Activated gamma-delta T cell (primary cell): ENCODE measurements around the gene RNF4.
"Not testable (repeated sequence)": the region's sequence is repeated elsewhere in the genome, so short reads cannot be mapped to it uniquely, and the experiment has no call there.

Source experiments
- DNase-seq: peaks from one replicate; lab custom pipeline; 2025; lab: John Stamatoyannopoulos, UW
- total RNA-seq, 2 donors: gene quantifications; one replicate each; lab custom pipeline; 2026; lab: John Stamatoyannopoulos, UW

The RNF4 gene
- total RNA-seq = 139 to 146 reads per million in 2 donors

- DNase-seq = peak; percentile 82
Measured at GRCh38 chr4:2468456-2469191, at the start of gene RNF4. Gene RNF4, plus strand, starts transcription at chr4:2469106. Its CDS starts 21,388 bp downstream, at chr4:2490494.

GRCh38 chr4:2419814-2420213, 49.1 kb upstream of the RNF4 start:
- DNase-seq = no peak

GRCh38 chr4:2421928-2422327, 47.0 kb upstream of the RNF4 start:
- no peak for DNase-seq

DNA sequence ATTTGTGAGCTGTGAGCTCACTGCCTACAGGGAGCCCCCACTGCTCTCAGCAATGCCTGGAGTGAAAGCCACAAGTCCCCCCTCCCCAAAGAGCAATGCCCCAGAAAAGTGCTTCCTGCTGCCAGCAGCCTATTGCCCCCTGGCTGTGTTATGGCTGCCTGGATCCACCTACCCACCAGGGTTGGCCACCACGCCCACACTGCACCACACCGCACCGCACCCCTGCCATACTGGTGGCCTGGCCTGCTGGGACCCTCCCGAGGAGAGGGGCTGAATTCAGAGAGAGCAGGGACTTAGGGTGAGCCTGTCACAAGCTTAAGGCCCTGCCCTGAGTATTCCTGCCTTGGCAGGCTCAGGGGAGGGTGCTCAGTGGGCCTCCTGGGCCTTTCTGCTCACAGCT, 45.8 kb upstream of the RNF4 start:
- DNase-seq = no peak

GRCh38 chr4:2423695-2424094, 45.2 kb upstream of the RNF4 start:
- DNase-seq = no peak

GRCh38 chr4:2424581-2424980, 44.3 kb upstream of the RNF4 start:
- no peak for DNase-seq

- no peak for DNase-seq
Measured at GRCh38 chr4:2425386-2426068, 43.4 kb upstream of the RNF4 start.

DNA sequence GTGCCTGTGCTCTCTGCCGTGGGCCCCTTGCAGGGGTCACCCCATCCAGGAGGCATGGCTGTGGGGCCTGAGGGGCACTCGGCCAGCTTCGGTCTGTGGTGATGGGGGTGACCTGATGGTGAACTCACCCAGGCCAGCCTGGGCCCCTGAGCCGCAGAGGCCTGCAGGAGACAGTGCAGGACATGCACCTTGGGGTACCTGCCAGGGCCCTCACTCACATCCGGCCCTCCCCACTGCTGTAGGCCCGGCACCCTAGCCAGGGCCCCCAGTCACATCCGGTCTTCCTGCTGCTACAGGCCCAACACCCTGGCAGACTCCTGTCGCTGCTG, 42.9 kb upstream of the RNF4 start:
- no peak for DNase-seq

DNA sequence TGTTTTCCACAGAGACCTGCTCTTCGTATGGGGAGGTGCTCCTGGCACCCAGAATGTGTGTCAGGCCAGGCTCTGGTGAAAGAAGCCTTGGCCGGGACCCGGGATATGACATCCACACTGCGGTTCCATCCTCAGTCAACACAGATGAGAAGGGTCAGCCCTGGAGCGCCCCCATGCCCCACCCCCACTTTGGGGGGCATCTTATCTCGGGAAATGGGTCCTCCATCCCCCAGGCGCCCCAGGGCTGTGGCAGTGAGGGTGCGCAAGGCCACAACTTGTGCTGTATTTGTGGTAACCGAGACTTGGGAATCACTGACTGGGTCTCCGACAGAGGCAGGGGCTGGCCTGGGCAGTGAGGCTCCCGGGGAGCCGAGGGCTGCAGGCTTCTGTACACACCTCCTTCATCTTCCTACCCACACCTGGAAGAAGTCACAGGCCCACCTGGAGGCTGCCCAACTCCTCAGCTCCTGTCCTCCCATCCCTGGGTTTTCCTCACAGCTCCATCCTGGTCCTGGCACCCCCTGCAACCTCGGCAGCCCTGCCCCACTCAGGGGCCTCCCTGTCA, 42.1 kb upstream of the RNF4 start:
- no peak for DNase-seq

DNA sequence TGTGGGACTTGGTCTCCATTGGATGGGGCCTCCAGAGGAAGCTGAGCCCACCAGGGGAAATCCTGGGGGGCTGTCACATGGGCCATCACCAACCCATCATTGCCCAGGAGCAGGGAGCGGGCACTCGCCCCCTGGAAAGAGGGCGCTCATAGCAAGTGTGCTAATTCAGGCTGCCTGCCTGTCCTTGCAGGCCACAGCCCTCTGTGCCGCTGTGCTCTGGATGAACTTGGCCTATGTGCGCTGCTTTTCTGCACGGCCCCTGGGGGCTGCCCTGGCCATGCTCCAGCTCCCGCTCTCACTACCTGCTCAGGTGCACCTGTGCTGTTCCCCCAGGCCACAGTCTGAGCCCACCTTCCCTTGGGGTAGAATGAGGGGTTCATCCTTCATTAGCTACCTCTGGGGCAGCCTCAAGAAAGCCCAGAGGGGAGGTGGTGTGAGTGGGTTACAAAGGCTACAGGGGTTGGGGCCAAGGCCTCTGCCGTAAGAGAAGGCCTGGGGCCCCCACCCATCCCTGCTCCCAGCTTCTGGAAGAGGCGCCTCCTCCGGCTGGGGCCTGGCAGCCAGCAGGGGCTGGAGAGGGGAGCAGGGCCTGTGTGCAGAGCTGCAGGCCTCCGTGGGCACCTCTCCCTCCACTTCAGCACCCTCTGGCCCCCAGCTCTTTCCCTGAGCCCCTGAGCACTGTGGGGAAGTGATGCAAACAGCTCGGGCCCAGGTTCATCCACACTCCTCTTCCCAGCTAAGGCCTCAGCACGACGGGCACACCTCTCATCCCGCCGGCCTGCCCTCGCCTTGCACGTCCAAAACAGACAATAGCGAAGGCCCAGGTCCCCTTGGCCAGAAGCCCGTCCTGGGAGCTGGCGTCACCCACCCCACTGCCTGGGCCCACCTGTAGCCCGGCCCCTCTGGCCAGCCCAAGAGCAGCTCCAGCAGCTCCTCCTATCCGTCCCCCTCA, 41.2 kb upstream of the RNF4 start:
- DNase-seq = no peak

- DNase-seq = no peak
Measured at GRCh38 chr4:2428496-2429213, 40.3 kb upstream of the RNF4 start.

- not testable (repeated sequence) for DNase-seq
Measured at GRCh38 chr4:2429945-2430757, 38.8 kb upstream of the RNF4 start.

- DNase-seq = no peak
Measured at GRCh38 chr4:2432004-2432403, 36.9 kb upstream of the RNF4 start.

DNA sequence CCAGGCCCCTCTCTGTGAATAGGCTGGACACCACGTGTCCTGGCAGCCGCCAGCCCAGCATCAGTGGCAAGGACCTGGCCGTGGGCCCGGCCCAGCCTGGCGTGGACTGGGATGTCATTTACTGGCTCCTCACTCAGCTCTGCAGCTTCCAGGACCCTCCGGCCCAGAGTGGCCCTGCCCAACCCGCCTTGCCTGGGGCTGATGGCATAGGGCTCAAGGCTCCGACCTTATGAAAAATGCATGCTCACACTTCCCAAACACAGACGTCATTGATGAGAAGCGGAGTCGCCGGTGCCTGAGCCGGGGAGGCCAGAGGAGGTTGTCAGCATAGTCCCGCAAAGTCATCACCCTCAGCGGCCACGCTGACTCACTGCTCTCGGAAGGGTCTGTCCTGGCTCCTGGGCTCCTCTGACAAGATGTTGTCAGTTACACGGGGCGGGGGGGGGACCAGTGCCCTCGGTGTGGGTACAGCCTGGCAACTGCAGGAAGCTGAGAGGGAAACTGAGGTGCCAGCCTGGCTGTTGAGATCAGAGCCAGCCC, 35.8 kb upstream of the RNF4 start:
- DNase-seq = no peak

DNA sequence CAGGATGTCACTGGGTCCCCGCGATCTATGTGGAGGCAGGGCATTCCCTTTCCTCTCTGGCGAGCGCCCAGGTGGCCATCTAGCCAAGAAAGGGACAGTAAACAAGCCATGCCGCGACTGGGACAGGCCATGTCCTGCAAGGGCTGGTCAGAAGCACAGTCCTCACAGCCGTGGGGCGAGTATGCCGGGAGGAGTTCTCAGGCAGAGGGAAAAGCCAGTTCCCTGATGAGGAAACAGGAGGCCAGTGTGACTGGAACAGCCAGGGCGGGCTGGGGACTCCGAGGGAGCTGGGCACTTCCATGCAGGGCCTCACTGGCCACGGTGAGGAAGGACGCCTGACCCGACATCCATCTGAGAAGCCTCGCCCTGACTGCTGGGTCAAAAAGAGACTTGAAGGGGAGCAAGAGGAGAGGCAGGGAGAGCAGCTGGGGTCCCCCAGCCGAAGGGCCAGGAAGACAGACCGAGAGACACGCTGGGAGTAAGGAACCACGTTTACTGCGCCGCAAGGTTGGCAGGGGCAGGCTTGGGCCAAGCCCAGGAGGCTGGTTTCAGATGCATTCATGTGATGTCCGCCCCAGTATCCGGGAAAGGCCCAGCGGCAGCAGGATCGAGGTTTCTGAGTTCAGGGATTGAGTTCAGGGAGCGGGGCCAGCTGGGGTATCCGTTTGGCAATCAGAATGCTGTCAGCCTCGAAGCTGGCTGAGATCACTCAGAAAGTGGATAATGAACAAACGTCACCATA, 35.1 kb upstream of the RNF4 start:
- no peak for DNase-seq

DNA sequence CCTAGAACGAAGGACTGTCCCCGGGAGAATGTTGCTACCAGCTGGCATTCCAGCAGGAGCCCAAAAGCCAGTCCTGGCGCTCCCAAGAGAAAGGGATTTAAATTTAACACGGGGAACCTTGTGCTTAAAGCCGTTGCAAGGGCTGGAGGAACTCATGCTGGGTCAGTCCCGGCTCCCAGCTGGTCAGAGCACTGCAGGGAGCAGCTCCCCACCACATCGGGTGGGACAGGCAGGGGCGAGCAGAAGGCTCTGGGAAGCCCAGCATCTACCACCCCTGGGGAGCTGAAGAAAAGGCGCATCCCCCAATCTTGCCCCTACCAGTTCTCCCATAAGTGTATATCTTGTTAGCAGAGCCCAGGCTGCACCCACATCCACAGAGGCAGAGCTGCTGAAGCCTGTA, 34.5 kb upstream of the RNF4 start:
- DNase-seq = no peak

DNA sequence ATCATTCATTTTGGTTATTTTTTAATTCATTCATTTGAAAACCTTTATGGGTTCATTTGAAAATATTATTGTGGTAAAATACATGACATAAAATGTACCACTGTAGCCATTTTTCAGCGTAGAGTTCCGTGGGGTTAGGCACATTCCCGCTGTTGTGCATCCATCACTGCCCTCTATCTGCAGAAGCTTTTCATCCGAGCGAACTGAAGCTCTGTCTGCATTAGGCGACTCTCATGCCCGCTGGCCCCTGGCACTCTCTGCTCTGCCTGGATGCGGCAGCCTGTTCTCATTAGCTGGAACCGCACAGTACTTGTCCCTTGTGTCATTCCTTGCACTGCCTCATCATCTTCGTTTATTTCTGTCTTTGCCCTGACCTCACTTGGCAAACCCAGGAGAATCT, 32.6 kb upstream of the RNF4 start:
- DNase-seq = no peak

GRCh38 chr4:2436761-2437474, 32.0 kb upstream of the RNF4 start:
- DNase-seq = no peak
